Pulmonary artery endothelial cell (primary cell): ENCODE measurements around the gene PWP1. TPM values are rescaled to one million over a fixed set of nuclear protein-coding genes. Genes with fewer than 3 reads are reported as not detected.
"Not testable (repeated sequence)": the region's sequence is repeated elsewhere in the genome, so short reads cannot be mapped to it uniquely, and the experiment has no call there.

Experiments used
- DNase-seq: peaks from one replicate; pipeline ENCODE4 v3.0.0-alpha.2; 2011; ENCODE audit warnings: low read depth, low spot score
- total RNA-seq: library from RNA; depleted of rRNA; stranded (reverse); fragments of >200 nt; gene quantifications from 2 replicates; pipeline ENCODE4 v1.2.3, GENCODE V29; 2014

Gene PWP1
- total RNA-seq, 1 donor from 2014 or later = 118 TPM

GRCh38 chr12:107667464-107667863, 18.1 kb upstream of the PWP1 start:
- no peak for DNase-seq

- DNase-seq = no peak
Observed at GRCh38 chr12:107668320-107669098, 17.1 kb upstream of the PWP1 start.

- DNase-seq = no peak
Observed at GRCh38 chr12:107669946-107670345, 15.7 kb upstream of the PWP1 start.

GRCh38 chr12:107670999-107671643, 14.5 kb upstream of the PWP1 start:
- no peak for DNase-seq

- no peak for DNase-seq
Observed at GRCh38 chr12:107677671-107678070, 7.9 kb upstream of the PWP1 start.

GRCh38 chr12:107679336-107679735, 6.3 kb upstream of the PWP1 start:
- no peak for DNase-seq

GRCh38 chr12:107681455-107681835, 4.2 kb upstream of the PWP1 start:
- no peak for DNase-seq

GRCh38 chr12:107681836-107682820, 3.5 kb upstream of the PWP1 start:
- DNase-seq = no peak

GRCh38 chr12:107684029-107684795, 1.4 kb upstream of the PWP1 start:
- DNase-seq = no peak

GRCh38 chr12:107684990-107685359, 624 bp upstream of the PWP1 start:
- no peak for DNase-seq

GRCh38 chr12:107695772-107696171, 10.2 kb downstream of the PWP1 start:
- not testable (repeated sequence) for DNase-seq

GRCh38 chr12:107702106-107702505, 16.5 kb downstream of the PWP1 start:
- no peak for DNase-seq

- no peak for DNase-seq
Observed at GRCh38 chr12:107704041-107704440, 18.4 kb downstream of the PWP1 start.

- not testable (repeated sequence) for DNase-seq
Observed at GRCh38 chr12:107705522-107705921, 19.9 kb downstream of the PWP1 start.

GRCh38 chr12:107715780-107716179, 30.2 kb downstream of the PWP1 start:
- no peak for DNase-seq

- no peak for DNase-seq
Observed at GRCh38 chr12:107718606-107719005, 33.0 kb downstream of the PWP1 start.

- not testable (repeated sequence) for DNase-seq
Observed at GRCh38 chr12:107727327-107727726, 41.7 kb downstream of the PWP1 start.

- DNase-seq = not testable (repeated sequence)
Observed at GRCh38 chr12:107727742-107728141, 42.1 kb downstream of the PWP1 start.

- no peak for DNase-seq
Observed at GRCh38 chr12:107730618-107731341, 45.2 kb downstream of the PWP1 start.

- no peak for DNase-seq
Observed at GRCh38 chr12:107731366-107731765, 45.8 kb downstream of the PWP1 start.
